HG02642 (cell line): ENCODE results near the gene HOTAIR.
A peak's percentile ranks its signal among the peaks of the same experiment; 100 is the strongest.

Source experiments
- ATAC-seq: cut with Tn5 transposase; IDR thresholded peaks from one replicate; pipeline ENCODE4 v1.9.1; 2021; ENCODE audit warnings: mild to moderate bottlenecking; ENCODE audit not compliant: unreplicated experiment, poor library complexity

Gene HOTAIR

GRCh38 chr12:53988541-53989226 lies 13.9 kb upstream of the HOTAIR start:
- no peak for ATAC-seq

DNA sequence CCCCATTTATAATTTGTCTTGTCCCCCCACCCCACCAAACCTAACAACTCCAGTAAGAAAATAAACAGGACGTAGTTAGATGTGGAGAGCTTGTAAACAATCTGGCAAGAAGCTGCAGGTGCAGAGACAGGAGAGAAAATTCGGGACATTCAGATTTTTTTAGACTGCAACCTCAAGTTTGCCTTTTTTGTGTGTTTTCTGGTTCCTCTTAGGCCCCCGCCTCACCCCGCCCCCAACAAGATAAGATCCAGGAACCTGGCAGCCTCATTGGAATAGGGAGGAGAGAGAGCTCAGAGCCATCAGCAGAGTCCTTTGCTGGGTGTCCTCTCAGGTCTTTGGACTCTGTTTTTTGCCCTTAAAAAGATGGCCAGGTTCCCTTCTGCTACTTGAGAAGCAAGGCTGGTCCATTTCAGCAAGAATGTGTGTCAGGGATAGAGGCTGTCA lies 13.1 kb upstream of the HOTAIR start:
- no peak for ATAC-seq

GRCh38 chr12:53986686-53987483 lies 12.1 kb upstream of the HOTAIR start:
- ATAC-seq, result no peak

GRCh38 chr12:53985994-53986685 lies 11.4 kb upstream of the HOTAIR start:
- ATAC-seq, result no peak

DNA sequence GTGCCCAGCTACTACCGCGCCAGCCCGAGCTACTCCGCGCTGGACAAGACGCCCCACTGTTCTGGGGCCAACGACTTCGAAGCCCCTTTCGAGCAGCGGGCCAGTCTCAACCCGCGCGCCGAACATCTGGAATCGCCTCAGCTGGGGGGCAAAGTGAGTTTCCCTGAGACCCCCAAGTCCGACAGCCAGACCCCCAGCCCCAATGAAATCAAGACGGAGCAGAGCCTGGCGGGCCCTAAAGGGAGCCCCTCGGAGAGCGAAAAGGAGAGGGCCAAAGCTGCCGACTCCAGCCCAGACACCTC lies 10.9 kb upstream of the HOTAIR start:
- no peak for ATAC-seq

DNA sequence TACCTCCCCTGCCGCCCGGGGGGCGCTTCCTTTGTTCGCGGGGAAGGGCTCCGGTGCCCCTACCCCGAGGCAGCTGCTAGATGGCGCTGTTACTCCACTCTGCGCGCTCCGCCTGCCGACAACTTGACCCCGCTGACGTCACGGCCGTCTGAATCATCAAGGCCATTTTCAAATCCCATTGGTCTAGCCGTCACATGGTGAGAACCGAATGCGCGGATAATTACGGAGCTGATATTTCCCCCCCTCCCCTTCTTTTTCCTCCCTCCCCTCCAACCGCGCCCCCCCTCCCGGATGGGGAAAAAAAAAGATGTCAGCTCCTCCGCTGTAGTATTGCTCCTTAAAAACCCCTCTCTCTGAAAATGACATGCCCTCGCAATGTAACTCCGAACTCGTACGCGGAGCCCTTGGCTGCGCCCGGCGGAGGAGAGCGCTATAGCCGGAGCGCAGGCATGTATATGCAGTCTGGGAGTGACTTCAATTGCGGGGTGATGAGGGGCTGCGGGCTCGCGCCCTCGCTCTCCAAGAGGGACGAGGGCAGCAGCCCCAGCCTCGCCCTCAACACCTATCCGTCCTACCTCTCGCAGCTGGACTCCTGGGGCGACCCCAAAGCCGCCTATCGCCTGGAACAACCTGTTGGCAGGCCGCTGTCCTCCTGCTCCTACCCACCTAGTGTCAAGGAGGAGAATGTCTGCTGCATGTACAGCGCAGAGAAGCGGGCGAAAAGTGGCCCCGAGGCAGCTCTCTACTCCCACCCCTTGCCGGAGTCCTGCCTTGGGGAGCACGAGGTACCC lies 10.3 kb upstream of the HOTAIR start, which contains the start of gene HOXC10:
HOXC10 (plus strand) TSS at position 246 of the 791 bp plus-strand sequence; CDS start at position 360, 114 bp downstream.
- peak; percentile 69 for ATAC-seq

DNA sequence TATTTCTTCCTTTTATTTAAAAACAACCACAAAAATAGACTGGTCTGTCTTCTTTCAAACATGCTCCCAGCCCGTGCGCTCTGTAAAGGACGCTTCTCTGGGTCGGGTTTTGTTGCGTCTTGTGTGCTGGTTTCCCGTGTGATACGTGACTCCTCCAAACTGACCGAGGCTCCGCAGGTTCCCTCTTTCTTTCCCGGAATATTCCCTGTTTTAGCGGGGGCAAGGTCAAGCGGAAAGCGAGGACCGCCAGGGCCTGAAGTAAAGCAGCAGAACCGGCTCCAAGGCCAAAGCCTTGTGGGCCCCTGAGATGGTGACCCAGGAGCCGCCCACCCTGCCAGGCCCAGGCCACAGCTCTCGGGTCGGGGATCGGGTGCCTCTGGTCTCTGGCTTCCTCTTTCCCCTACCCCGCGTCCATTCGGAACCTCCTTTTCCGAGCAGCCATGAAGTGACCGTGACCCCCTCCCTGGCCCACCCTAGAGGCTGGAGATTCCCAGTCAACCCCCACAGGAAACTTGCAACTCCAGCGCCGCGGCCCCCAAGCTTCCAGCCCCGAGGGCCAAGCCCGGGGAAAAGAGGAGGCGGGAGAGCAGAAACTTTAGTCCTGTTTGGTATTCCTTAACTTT lies 9.3 kb upstream of the HOTAIR start:
- ATAC-seq, result no peak

GRCh38 chr12:53983568-53983949 lies 8.8 kb upstream of the HOTAIR start:
- ATAC-seq, result no peak

- ATAC-seq, result no peak
Measured at GRCh38 chr12:53982648-53983567, 8.2 kb upstream of the HOTAIR start.

- no peak for ATAC-seq
Measured at GRCh38 chr12:53981634-53982565, 7.1 kb upstream of the HOTAIR start.

DNA sequence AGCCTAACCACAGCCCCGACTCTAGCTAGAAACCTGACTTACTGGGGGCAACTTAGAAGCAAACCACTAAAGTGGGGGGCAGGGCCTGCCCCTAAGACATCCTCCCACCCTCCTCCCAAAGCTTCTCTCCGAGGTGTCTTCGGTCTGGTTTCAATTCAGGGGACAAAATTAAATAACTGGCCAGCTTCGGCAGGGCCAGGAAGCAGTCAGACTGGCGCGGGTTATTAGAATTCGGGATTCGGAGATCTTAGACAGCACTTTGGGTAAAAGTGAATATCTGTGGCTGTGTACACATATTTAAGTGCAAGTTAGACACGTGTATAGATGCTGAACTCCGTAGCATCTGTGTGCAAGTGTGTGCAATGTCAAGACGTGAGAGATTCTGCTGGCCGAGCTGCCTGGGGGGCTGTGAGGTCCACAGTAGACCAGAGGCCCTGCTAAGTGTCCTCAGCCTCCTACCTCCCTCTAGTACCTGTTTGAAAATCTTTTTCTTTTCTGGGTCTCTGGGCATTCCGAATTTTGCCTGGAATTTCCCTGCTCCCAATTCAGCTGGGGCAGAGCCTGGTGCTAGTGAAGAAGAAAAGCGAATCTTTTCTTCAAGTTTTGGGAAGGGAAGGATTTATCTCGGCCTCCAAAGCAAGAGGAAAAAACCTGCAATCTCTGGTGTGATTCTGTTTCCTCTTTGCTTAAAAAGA lies 6.2 kb upstream of the HOTAIR start:
- ATAC-seq, result no peak

DNA sequence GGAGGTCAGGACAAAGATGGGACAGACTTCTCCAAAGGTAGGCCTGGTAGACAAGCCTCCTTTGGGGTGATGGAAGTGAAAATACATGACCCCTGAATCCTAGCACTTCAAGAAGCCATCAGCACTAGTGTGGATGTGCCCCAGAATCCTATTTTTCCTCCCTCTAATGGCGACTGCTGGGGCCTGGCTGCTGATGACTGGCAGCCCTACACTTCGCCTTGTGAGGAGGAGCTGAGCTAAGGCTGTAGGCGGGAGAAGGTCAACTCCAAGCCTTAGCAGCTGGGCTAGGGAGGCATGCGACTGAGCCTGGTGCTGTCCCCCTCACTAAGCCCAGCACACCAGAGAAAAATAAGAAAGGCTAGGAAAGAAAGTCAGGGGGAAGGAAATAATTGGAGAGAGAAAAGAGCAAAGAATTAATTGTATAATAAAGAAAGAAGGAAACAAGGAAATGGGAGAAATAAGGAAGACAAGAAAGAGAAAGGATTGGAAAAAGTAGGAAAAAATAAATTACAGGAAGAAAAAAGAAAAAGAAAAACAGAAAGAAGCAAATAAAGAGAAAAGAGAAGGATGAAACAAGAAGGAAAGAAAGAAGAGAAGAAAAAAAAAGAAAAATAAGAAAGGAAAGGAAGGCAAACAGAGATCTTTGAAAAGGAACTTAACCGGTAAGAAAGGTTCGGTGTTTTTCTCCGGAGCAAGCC lies 5.5 kb upstream of the HOTAIR start:
- ATAC-seq, result no peak

- no peak for ATAC-seq
Measured at GRCh38 chr12:53978477-53979356, 4.0 kb upstream of the HOTAIR start.

DNA sequence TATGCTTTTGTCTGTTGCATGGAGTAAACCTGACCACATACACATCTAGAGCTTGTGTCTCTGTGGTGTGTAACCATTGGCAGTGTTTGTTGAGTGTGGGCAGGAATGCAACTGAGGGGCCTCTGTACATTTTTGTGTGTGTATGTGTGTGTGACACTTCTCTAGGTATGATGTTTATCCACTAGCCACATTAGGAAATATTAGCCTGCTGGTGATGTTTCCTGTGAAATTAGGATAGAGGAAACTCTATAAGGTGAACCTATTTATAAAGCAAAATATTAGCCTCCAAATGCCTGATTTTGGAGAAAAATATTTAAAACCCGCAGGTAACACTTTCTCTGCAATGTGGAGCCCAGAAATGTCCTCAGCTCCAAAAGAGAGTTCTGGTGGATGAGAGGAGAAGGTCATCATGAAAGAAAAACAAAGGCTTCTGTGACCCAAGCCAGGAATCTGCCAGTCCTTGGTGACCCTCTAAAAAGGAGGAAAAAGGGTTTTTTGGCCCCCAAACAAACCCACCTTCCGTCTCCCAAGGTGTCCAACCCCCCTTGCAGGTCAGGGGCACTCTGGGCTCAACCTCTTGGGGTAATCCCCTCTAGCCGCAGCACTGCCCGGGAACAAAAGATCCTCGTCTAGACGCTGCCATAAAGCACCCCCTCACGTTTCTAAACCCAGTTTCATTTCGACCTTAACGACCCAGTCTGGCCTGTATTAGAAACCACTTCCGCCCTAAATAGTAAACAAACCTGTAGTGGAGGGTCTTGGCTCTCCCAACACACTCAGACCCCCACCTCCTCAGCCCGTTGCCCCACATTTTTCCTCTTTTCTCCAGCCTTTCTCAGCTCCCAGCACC lies 3.1 kb upstream of the HOTAIR start:
- no peak for ATAC-seq
